OCI-LY7 (cell line): Measurements from ENCODE around the gene FAM163A. TPM values are rescaled to one million over a fixed set of nuclear protein-coding genes. Genes with fewer than 3 reads are reported as not detected.
"Not testable (repeated sequence)": the region's sequence is repeated elsewhere in the genome, so short reads cannot be mapped to it uniquely, and the experiment has no call there.

Experiments
- Bru-seq: library from RNA; stranded (reverse); fragments of 400-500 nt; gene quantifications from one replicate; lab custom pipeline; 2021; lab: Mats Ljungman, UMichigan
- BruChase-seq, 2 experiments: library from RNA; stranded (reverse); fragments of 400-500 nt; gene quantifications; one replicate each; lab custom pipeline; 2021; lab: Mats Ljungman, UMichigan
- BruUV-seq: library from RNA; stranded (reverse); fragments of 400-500 nt; replicated peaks from 2 replicates; lab custom pipeline; 2021; lab: Mats Ljungman, UMichigan
- CTCF ChIA-PET: fragments of 300-600 bp; sonication (Branson Sonifier 250); formaldehyde crosslinking; loops from one replicate; lab custom pipeline; 2022; ENCODE audit warnings: antibody characterized with exemption; ENCODE audit not compliant: unreplicated experiment; lab: Charles Lee
- POLR2A ChIA-PET: fragments of 300-600 bp; sonication (Branson Sonifier 250); formaldehyde crosslinking; loops from one replicate; lab custom pipeline; 2022; ENCODE audit warnings: antibody characterized with exemption; lab: Charles Lee
- DNase-seq: peaks from one replicate; pipeline ENCODE4 v3.0.0-alpha.2; 2015; ENCODE audit warnings: low spot score
- H2AFZ ChIP-seq: fragments of 200-600 bp; sonication (generic), shearing (Covaris generic); 2 replicates; pipeline ENCODE4 v1.6.1; 2014; ENCODE audit warnings: mild to moderate bottlenecking, antibody characterized with exemption, low read length, moderate library complexity
- H3K27ac ChIP-seq: fragments of 200-600 bp; sonication (generic); 2 replicates; pipeline ENCODE4 v1.5.1; 2014; ENCODE audit warnings: mixed run types, low read depth, mild to moderate bottlenecking, moderate library complexity, low read length, inconsistent platforms; ENCODE audit not compliant: poor library complexity, severe bottlenecking
- H3K36me3 ChIP-seq: fragments of 200-600 bp; sonication (generic); 2 replicates; pipeline ENCODE4 v1.6.1; 2014; ENCODE audit warnings: mild to moderate bottlenecking, antibody characterized with exemption, low read length, moderate library complexity, mixed read lengths; ENCODE audit not compliant: insufficient read depth
- H3K4me1 ChIP-seq: fragments of 200-600 bp; sonication (generic); 2 replicates; pipeline ENCODE4 v1.5.1; 2014; ENCODE audit warnings: mild to moderate bottlenecking, low read length; ENCODE audit not compliant: insufficient read depth, poor library complexity, severe bottlenecking
- H3K4me2 ChIP-seq: fragments of 200-600 bp; sonication (generic); 2 replicates; pipeline ENCODE4 v1.6.1; 2014; ENCODE audit warnings: mild to moderate bottlenecking, low read length
- H3K4me3 ChIP-seq: fragments of 200-600 bp; sonication (generic); 2 replicates; pipeline ENCODE4 v1.5.1; 2014; ENCODE audit warnings: mild to moderate bottlenecking, low read depth, low read length; ENCODE audit not compliant: poor library complexity, severe bottlenecking
- H3K79me2 ChIP-seq: fragments of 200-600 bp; sonication (generic); 2 replicates; pipeline ENCODE4 v1.6.1; 2016; ENCODE audit warnings: low read depth, mild to moderate bottlenecking, low read length, moderate library complexity, mixed read lengths; ENCODE audit not compliant: insufficient read depth
- H3K9me2 ChIP-seq: fragments of 200-600 bp; sonication (generic); 2 replicates; pipeline ENCODE4 v1.6.1; 2016; ENCODE audit warnings: mild to moderate bottlenecking, low read length, mixed read lengths; ENCODE audit not compliant: insufficient read depth
- H3K9me3 ChIP-seq: fragments of 200-600 bp; sonication (generic); 2 replicates; pipeline ENCODE4 v1.6.1; 2014; ENCODE audit warnings: mild to moderate bottlenecking, mixed run types, low read length, mixed read lengths
- H4K20me1 ChIP-seq: fragments of 200-600 bp; sonication (generic); 2 replicates; pipeline ENCODE4 v1.6.1; 2014; ENCODE audit warnings: mild to moderate bottlenecking, antibody characterized with exemption, low read length, moderate library complexity, mixed read lengths; ENCODE audit not compliant: insufficient read depth
- EZH2phosphoT487 ChIP-seq: fragments of 200-600 bp; sonication (generic); IDR thresholded peaks from 2 replicates; pipeline ENCODE4 v1.6.1; 2018; ENCODE audit warnings: low read depth, borderline replicate concordance, mild to moderate bottlenecking, mixed run types, antibody characterized with exemption, low read length, moderate library complexity, mixed read lengths
- intact Hi-C: fragments of 100-400 bp; cut with micrococcal nuclease; formaldehyde crosslinking; loops from one replicate; pipeline ENCODE4 v1.10.0; 2022; ENCODE audit not compliant: unreplicated experiment
- long read RNA-seq: library from polyadenylated mRNA; stranded (forward); transcript quantifications from one replicate; pipeline ENCODE4 v2.0.0, GENCODE V29; 2022
- total RNA-seq, 2 experiments: library from RNA; depleted of rRNA in 1 of 2; stranded (reverse); fragments of >200 nt in 1 of 2; shearing (Covaris generic) in 1 of 2; gene quantifications; 2 replicates each; pipeline ENCODE4 v1.2.3, GENCODE V29; 2014 to 2022
- TF ChIP-seq, protein P1 (sequence below): fragments of 200-600 bp; sonication (generic); conservative IDR thresholded peaks from 2 replicates; pipeline ENCODE4 v1.5.1; 2014; ENCODE audit warnings: mild to moderate bottlenecking, antibody characterized with exemption, low read length, moderate library complexity, mixed read lengths

FAM163A gene
- 0.10 TPM in 1 of 2 replicates, not detected in the other for total RNA-seq (2014; rRNA removed; shearing (Covaris generic))
- total RNA-seq (2022): not detected in 2 replicates
- Bru-seq, nascent RNA: not detected
- not detected for BruChase-seq, experiment 1, labeled RNA remaining after a 6-hour chase
- not detected for BruChase-seq, experiment 2, labeled RNA remaining after a 2-hour chase
- long read RNA-seq: 0 reads

DNA sequence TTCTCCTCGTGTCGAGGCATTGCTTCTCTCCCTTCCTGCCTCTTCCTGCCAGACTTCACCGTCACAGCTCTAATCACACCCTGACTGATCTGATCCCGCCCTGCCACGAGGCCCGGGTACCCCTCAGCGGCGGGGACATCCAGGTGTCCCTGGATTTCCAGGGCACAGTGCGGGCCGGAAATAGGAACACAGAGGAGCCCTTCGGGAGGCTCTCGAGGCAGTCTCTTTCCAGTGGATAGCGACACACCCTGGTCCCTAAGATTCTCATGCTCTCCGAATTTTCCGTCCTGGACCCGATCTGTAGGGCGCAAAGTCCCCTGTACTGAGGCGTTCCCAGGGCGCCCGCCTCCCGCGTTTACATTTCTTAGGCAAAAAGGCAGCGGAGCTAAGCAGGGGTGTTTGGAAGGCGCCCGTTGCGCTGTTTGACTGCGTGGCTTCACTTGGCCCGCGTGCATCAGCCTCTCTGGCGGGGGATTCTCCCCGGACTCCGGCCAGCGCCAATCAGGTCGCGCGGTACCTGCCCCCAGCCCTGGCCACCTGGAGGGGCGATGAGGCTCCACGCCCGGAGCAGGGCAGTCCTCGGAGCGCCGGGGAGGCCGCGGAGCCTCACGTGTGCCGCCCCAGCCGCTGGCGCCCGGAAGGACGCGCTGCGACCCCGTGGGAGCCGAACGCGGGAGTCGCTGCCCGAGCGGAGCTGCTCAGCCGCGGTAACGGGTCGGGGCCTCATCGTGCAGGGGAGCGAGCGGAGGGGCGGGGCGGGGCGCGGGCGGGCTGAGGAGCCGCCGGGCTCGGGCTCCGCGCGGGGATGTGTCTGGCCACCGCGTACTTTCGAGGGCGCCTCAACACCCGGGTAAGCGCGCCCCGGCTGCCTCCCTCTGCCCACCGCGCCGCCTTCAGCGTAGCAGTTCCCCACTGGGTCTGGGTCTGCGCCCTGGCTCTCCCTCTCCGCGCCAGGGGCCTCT lies at the start of gene FAM163A:
FAM163A (plus strand) TSS at position 575 of the 962 bp plus-strand sequence. CDS start 69,807 bp downstream, outside the sequence.
- Histone ChIP-seq H3K79me2 (no peaks in the 10 kb centered on the region), H4K20me1 (no peaks in the 10 kb centered on the region), H3K36me3 (no peaks in the 10 kb centered on the region), H3K4me1 (no peaks in the 10 kb centered on the region), H3K4me3 (no peak within 1 kb of the TSS), H2AFZ (no peak within 1 kb of the TSS), H3K4me2 (no peak within 1 kb of the TSS), H3K27ac (no peak within 1 kb of the TSS), H3K9me3 (no peaks in the 10 kb centered on the region), H3K9me2 (no peaks in the 10 kb centered on the region)
- TF ChIP-seq EZH2phosphoT487: no peak
- TF ChIP-seq, protein P1, sequence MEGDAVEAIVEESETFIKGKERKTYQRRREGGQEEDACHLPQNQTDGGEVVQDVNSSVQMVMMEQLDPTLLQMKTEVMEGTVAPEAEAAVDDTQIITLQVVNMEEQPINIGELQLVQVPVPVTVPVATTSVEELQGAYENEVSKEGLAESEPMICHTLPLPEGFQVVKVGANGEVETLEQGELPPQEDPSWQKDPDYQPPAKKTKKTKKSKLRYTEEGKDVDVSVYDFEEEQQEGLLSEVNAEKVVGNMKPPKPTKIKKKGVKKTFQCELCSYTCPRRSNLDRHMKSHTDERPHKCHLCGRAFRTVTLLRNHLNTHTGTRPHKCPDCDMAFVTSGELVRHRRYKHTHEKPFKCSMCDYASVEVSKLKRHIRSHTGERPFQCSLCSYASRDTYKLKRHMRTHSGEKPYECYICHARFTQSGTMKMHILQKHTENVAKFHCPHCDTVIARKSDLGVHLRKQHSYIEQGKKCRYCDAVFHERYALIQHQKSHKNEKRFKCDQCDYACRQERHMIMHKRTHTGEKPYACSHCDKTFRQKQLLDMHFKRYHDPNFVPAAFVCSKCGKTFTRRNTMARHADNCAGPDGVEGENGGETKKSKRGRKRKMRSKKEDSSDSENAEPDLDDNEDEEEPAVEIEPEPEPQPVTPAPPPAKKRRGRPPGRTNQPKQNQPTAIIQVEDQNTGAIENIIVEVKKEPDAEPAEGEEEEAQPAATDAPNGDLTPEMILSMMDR: no peak
- CTCF ChIA-PET: no interaction called here
- DNase-seq: no peak
- POLR2A ChIA-PET: no interaction called here
- intact Hi-C loops: no loop called here
- no TSS peak for BruUV-seq

DNA sequence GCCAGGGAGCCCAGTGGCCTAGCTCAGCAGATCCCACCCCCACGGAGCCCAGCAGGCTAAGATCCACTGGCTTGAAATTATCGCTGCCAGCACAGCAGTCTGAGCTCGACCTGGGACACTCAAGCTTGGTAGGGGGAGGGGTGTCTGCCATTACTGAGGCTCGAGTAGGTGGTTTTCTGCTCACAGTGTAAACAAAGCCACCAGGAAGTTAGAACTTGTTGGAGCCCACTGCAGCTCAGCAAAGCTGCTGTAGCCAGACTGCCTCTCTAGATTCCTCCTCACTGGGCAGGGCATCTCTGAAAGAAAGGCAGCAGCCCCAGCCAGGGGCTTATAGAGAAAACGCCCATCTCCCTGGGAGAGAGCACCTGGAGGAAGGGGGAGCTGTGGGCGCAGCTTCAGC lies 48.6 kb upstream of the FAM163A start:
- H3K4me1 ChIP-seq, H2AFZ ChIP-seq, DNase-seq, H3K79me2 ChIP-seq, H3K9me3 ChIP-seq, H4K20me1 ChIP-seq, H3K27ac ChIP-seq, H3K4me2 ChIP-seq, H3K36me3 ChIP-seq, H3K9me2 ChIP-seq, BruUV-seq, CTCF ChIA-PET, intact Hi-C loops, H3K4me3 ChIP-seq: not testable (repeated sequence)
- POLR2A ChIA-PET: interaction anchor here (0.6 to 1.3 kb wide), 2 partner anchors 18 to 408 kb away, joined by 3 to 5 read pairs; no protein-coding TSS in a partner anchor

DNA sequence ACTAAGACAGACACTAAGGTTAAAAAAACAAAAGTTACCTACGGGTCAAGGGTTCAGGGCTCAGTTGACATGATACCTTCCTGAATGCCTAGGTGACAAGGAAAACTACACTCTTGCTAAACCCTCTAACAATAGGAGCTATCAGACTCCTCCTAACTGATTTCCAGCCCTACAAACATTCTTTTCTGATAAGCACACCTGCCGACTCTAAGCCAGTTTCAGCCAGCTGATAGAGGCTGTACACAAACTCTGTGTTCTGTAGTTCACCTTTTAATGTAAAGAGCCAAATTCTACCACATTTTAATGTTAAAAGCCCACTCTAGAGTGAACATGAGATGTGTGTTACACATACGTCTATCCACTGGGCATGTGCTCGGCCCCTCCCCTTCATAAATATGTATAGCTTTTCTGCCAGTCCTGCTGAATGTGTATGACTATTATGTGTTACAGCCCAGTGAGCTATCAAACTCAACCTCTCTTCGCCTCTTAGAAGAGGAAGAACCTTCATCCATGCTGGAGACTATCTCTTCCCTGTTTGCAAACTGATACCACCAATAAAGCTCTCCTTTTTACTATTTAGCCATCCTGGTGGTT lies 40.0 kb upstream of the FAM163A start:
- no peak for DNase-seq
- TF ChIP-seq, protein P1: no peak
- no peak for TF ChIP-seq EZH2phosphoT487
- intact Hi-C loops: no loop called here
- H3K4me2 ChIP-seq: no peak overlapping the region
- H2AFZ ChIP-seq: no peak overlapping the region
- H3K4me3 ChIP-seq: no peak overlapping the region
- no peaks in the 10 kb centered on the region for H3K9me2 ChIP-seq
- POLR2A ChIA-PET: no interaction called here
- H3K9me3 ChIP-seq: no peaks in the 10 kb centered on the region
- H4K20me1 ChIP-seq: no peaks in the 10 kb centered on the region
- H3K79me2 ChIP-seq: no peaks in the 10 kb centered on the region
- no peak overlapping the region for H3K27ac ChIP-seq
- no TSS peak for BruUV-seq
- CTCF ChIA-PET: interaction anchor here (2.0 kb wide), 1 partner anchor 107 kb away, joined by 6 read pairs; no protein-coding TSS in a partner anchor
- H3K36me3 ChIP-seq: no peaks in the 10 kb centered on the region
- H3K4me1 ChIP-seq: no peaks in the 10 kb centered on the region
